HG03521 (cell line): ENCODE results near the gene MSH5.
A peak's percentile ranks its signal among the peaks of the same experiment; 100 is the strongest.
"Not testable (repeated sequence)": the region's sequence is repeated elsewhere in the genome, so short reads cannot be mapped to it uniquely, and the experiment has no call there.

Experiments
- ATAC-seq: cut with Tn5 transposase; IDR thresholded peaks from one replicate; pipeline ENCODE4 v1.9.1; 2021; ENCODE audit warnings: mild to moderate bottlenecking, moderate library complexity; ENCODE audit not compliant: unreplicated experiment

MSH5 gene

GRCh38 chr6:31777667-31778050 is 37.9 kb downstream of the MSH5 start:
- no peak for ATAC-seq

- ATAC-seq, result no peak
These were observed 38.4 kb downstream of the MSH5 start for GRCh38 chr6:31778193-31778592.

GRCh38 chr6:31778999-31779885 is 39.4 kb downstream of the MSH5 start:
- ATAC-seq, result no peak

GRCh38 chr6:31779908-31780307 is 40.1 kb downstream of the MSH5 start:
- ATAC-seq, result no peak

GRCh38 chr6:31780507-31781243 is 40.9 kb downstream of the MSH5 start:
- ATAC-seq, result no peak

GRCh38 chr6:31781244-31782125 is 41.7 kb downstream of the MSH5 start:
- ATAC-seq, result no peak

GRCh38 chr6:31782126-31782855 is 42.5 kb downstream of the MSH5 start:
- no peak for ATAC-seq

- ATAC-seq, result no peak
These were observed 44.5 kb downstream of the MSH5 start for GRCh38 chr6:31784098-31784925.

- no peak for ATAC-seq
These were observed 45.7 kb downstream of the MSH5 start for GRCh38 chr6:31785475-31785874.

GRCh38 chr6:31791324-31792089 is 51.7 kb downstream of the MSH5 start:
- no peak for ATAC-seq

- ATAC-seq, result no peak
These were observed 52.2 kb downstream of the MSH5 start for GRCh38 chr6:31792090-31792374.

- ATAC-seq, result no peak
These were observed 53.0 kb downstream of the MSH5 start for GRCh38 chr6:31792761-31793171.

GRCh38 chr6:31793927-31794245 is 54.1 kb downstream of the MSH5 start:
- not testable (repeated sequence) for ATAC-seq

GRCh38 chr6:31794294-31794865 is 54.6 kb downstream of the MSH5 start:
- ATAC-seq, result no peak

- ATAC-seq, result peak; percentile 5
These were observed 55.2 kb downstream of the MSH5 start for GRCh38 chr6:31794866-31795615.

- ATAC-seq, result peak; percentile 77
These were observed 56.0 kb downstream of the MSH5 start, which contains the start of gene VARS1 for GRCh38 chr6:31795616-31796298. Gene VARS1, minus strand, starts transcription at chr6:31795752. Its CDS starts 535 bp downstream, at chr6:31795217.

- no peak for ATAC-seq
These were observed 57.2 kb downstream of the MSH5 start for GRCh38 chr6:31796993-31797385.
